SIG-M5 treated with dmso at 0.1 percent for 504 hours (cell line): ENCODE data around the gene AVPR2.

Source experiments
- DNase-seq: peaks from one replicate; lab custom pipeline; 2025; ENCODE audit not compliant: unreplicated experiment; lab: John Stamatoyannopoulos, UW

AVPR2 gene

DNA sequence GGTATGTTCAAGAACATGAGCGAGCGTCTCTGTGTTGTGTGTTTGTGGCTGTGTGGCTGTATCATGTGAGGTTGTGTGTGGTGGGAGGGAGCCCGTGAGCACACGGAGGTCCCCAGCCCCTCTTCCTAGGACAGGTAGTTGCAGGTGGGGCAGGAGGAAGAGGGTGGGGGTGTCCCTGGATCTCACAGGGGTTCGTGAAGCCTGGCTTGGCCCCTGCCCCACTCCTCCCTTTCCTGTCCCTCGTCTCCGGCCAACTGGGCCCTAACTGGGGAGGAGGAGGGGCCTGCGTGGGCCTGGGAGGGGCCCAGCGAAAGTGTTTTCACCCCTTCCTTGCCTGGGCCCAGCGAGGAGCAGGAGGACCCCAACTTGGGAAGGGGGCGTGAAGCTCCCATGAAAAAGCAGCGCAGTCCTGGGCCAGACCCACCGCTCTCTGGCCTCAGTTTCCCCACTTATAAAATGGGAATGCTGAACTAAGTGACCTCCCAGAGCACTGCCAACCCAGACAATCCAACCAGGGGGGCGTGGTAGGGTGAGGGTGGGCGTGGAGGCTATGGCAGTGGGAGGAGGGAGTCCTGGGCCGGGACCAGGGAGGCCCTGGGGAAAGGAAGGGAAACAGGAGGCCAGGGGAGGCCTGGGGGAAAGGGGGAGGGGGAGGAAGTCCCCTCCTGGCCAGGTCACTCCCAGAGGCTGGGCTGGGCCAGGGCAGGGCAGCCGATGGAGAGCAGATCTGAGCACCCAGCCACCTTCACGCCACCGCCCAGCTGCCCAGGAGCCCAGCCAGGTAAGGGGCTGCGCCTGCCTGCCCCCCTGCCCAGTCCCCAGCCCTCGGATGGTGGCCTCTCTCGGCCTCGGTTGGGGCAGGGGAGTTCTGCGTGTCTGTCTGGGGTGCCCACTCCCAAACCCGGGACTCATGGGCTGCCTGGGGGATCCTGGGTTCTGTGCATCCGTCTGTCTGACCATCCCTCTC lies at the start of gene AVPR2:
Gene AVPR2 (plus strand): TSS at position 683 of the 967 bp plus-strand sequence. CDS start 473 bp downstream, outside the sequence.
- no peak for DNase-seq

DNA sequence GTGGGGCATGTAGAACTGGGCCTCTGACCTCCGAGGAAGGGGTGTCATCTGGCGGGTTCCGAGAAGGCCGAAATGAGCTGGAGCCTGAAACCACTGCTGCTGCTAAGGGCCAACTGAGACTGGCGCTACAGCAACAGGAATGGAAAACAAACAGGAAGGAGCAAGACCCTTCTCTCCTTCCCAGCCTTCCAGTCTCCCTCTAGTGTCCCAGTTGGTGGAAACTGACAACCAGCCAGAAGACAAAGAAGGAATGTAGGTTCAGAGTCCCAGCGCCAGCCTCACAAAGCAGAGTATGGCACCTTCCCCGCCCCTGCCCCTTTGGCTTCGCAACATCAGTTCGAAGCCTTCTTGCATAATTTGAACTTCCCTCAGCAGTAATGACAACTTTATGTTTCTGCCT lies 49.8 kb upstream of the AVPR2 start:
- no peak for DNase-seq

DNA sequence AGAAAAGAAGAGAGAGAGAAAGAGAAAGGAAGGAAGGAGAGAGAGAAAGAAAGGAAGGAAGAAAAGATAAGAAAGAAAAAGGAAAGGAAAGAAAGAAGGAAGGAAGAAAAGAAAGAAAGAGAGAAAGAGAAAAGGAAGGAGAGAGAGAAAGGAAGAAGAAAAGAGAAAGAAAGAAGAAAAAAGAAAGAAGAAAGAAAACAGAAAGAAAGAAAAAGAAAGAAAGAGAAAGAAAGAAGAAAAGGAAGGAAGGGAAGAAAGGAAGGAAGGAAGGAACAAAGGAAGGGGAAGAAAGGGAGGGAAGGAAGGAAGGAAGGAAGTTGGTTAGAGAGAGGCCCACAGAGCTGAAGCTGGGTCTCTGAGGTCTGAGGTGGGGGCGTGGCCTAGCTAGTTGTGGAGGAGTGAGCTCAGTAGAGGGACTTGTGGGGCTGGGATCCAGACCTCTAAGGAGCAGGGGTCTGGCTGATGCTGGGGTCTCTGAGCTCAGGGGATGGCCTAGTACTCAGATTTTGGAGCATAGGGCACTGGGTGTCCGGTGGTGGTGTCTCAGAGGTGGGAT lies 47.0 kb upstream of the AVPR2 start:
- DNase-seq = no peak

DNA sequence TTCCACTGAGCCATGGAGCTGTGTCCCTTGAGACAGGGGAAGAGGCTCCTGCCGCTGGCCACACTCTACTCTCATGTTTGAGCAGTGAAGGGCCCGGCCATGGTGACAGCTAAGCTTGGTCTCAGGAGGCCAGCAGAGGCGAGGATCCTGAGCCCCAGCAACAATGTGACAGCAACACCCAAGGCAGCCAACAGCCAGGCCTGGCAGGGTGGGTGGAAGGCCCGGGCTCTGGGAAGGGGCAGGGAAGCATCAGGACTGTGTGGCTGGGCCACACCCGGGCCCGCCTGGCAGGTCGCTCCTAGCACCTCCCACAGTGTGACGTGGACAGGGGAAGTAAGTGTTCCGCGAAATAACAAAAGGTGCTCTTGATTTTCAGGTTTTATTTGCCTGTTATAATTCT lies 43.3 kb upstream of the AVPR2 start:
- DNase-seq = no peak

DNA sequence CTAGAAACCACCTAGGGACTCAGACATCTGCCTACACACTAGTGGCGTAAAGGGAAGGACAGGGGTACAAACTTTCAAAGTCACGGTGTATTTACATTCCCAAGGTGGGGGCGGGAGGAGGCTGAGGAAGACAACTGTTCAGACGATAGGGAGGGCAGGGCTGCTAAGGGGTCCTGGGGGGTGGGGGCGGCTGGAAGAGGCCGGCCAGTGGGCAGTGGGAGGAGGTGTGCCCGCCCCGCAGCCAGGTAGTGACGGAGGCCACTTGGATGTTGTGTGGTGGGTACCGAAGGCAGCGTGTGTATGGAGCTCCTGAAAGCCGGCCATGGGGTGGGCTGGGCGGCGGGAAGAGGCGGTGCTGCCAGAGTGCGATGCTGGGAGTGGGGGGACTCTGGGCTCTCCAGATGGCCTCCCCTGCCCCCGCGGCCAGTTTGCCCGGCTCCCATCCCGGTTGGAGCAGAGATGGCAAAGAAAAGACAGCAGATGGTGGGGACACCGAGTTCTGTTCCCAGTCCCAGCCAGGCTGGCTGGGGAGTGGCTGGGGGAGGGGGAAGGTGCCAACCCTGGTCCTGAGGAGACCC lies 42.7 kb upstream of the AVPR2 start:
- no peak for DNase-seq

DNA sequence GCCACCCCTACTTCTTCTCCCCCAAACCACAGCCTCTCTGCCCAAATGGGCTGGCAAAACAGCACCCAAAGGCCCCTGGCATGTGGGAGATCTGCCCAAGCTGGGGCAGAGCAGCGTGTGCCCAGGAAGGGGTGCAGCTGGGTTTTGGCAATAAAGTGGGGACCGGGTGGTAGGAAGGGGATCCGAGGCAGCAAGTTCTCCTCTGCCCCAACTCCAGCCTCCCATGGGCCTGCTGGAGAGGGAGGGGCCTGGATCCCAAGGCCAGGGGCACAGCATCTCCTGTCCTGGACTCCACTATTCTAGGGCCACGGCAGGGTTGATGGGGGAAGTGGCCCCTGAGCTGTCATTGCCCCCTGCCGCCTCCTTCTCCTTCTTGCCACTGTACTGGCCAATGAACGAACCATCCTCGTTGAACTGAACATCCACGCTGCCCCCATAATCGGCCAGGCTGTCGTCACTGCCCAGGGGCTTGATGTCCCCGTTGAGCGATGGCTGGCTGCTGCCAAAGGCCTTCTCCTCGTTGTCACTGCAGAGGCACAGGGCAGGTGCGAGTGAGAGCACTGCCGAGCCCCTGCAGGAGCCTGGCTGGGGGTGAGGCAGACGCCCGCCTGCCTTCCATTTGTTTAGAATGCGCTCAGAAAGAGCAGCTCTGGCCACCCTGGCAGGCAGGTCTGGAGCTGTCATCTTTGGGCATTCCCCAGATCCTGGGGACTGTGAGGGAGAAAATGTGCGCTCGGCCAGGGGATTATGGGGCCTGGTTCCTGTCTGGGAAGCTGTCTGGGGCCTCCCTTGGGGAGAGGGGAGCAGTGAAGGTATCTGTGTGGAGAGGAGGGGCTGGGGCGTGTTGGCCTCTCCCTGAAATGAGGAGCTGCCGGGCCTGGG lies 41.9 kb upstream of the AVPR2 start:
- no peak for DNase-seq

DNA sequence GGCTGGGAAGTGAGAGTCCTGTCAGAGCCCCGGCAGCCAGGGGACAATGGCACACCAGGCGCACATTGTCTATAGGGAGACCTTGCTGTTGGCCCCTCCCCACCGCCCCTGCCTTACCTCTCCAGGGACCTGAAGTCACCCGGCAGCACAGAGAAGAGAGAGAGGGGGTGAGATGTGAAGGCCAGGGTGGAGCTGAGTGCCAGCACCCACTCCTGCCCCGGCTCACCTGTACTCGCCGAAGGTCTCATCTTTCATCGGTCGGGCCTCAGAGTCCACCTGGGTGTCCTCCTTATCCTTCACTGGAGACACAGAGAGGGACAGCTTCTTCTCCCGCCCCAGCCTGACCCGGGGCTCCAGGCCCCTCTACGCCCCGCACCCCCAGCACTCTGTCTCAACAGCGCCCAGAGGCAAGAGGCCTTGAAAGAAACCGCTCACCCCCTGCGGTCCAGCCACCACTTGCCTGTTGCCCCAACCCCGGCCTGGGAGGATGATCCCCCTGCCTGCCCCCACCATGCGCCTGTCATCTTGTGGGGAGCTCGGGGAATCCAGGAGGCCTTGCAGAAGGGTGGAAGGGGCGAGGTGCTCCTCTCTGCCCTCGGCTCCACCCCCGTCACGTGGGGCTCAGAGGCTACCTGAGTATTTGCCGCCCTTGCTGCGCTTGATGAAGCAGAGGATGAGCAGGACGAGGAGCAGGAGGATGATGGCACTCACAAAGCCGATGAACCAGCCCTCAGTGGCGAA lies 41.1 kb upstream of the AVPR2 start:
- DNase-seq = no peak

DNA sequence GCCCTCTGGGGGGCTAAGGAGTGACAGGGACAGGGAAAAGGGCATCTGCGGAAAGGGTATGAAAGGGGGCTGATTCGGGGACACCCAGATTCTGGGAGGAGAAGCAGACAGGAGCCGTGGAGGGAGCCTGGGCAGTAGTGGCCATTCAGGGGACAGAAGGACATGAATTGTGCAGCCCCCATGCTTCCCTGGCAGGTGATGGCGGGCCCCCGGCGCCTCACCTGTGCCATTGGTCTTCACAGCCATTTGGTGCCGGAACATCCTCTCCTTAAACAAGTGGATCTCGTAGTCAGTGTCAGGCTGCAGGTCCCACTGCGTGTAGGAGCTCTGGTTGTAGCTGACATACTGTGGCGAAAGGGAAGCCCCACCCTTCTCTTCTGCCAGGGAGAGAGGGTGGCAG lies 40.4 kb upstream of the AVPR2 start:
- no peak for DNase-seq

DNA sequence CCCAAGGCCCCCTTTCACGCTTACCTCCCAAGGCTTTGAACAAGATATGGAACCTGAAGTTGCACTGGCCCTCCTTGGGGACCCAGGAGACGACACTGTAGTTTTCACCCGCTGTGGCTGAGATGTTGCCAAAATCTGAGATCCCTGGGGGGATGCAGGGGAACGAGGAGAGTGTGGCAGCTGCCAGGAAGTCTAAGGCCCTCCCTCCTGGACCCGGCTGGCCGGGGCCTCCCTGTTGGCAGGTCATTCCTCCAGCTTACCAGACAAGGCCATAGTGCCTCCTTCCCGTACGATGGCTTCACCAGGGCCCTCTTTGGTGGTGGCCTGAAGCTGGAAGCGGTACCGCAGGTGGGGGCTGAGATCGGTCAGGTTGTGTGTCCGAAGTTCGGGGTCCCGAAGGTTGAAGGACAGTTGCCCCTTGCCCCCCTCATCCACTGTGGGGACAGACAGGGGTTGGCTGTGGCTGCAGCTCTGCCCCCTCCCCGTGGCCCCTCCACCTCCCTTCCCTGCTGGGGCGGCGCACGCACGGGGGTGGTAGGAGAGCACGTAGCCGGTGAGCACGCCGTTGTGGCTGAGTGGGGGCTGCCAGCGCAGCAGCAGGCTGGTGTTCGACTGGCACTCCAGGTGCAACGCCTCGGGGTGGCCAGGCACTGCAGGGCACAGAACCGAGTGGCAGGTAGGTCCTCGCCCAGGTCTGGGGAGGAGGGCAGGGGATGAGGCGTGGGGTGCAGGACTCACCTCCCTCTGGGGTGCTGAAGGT lies 39.7 kb upstream of the AVPR2 start:
- DNase-seq = no peak

DNA sequence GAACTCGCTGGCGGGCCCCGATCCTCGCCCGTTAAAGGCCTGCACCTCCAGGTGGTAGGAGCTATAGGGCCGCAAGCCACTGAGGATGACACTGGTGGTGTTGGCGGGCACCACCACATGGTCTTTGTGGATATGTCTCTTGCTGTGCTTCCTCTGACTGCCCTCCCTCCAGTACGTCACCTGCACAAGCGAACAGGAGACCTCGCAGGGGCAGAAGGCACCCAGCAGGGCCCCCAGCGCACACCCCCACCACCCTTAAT lies 39.2 kb upstream of the AVPR2 start:
- no peak for DNase-seq

DNA sequence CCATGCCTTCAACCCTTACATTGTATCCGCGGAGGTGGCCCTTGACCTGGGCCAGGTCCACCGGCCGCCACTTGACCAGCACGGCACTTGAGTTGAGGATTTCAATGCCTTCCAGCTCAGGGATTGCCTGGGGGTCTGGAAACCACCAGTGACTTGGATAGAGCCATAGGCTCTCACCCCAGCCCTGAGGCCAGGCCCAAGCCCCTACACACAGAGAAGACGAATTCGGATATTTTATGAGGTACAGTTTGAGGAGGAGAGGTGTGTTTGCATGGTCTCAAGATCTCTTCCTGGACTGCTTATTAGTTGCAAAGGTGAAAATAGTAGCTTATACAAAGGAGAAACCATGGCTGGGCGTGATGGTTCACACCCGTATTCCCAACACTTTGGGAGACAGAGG lies 38.8 kb upstream of the AVPR2 start:
- no peak for DNase-seq

DNA sequence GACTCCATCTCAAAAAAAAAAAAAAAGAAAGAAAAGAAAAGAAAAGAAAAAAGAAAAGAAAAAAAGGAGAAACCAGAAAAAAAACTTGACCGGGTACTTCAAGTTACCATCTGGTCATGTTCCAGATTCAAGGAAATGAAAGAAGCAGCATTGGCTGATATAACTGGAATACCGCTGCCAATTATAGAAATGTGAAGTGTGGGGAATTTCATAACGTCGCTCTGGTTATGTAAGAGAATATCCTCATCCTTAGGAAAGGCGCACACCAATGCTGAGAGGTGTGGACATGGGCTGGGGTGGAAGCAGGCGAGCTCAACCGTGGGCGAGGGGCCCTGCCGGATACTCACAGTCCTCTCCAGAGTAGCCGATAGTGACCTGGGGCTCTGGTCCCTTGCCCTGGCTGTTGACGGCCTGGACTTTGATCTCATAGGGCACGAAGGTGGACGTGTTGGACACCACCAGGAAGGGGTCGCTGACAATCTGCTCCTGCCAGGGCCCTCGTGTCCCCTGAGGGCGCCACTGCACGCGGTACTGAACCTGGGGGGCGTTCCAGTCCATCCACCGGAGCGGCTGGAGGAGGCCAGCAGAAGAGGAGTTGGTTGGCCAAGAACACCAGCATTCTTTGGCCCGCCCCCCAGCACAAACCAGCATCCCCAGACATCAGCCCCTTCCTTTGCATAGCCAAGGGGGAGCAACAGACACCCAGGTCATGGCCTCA lies 38.0 kb upstream of the AVPR2 start:
- DNase-seq = no peak

DNA sequence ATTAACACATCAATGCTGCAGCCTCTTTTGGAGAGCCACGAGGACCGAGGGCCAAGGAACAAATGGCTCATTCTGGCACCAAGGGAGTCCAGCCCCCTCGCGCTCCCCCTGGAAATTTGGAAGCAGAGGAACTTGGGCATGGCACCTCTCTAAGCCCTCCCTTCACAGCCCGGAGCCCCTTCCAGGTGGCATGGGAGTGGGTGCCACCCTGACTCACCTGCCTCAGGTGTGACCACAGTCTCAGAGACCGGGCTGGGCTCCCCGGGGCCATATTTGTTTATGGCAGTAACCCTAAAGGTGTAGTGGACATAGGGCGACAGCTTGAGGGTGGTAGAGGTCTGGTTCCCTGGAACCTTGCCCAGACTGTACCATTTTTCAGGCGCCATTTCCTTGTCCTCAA lies 37.3 kb upstream of the AVPR2 start:
- DNase-seq = no peak

DNA sequence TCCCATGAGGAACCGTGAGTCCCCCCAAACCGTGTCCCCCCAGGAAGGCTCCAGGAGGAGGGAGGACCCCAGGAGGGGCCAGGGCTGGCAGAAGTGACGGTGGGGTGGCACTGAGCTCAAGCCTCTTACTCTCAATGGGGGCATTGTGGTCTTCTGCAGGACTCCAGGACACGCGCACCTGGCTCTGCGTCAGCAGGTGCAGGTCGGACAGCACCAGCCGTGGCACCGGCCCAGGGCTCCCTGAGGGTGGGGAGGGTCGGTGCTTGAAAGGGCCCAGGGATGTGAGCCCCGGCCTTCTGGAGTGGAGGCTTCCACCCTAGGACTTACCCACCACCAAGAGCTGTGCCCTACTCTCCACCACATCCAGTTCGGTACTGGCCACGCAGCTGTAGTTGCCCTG lies 36.8 kb upstream of the AVPR2 start:
- no peak for DNase-seq

DNA sequence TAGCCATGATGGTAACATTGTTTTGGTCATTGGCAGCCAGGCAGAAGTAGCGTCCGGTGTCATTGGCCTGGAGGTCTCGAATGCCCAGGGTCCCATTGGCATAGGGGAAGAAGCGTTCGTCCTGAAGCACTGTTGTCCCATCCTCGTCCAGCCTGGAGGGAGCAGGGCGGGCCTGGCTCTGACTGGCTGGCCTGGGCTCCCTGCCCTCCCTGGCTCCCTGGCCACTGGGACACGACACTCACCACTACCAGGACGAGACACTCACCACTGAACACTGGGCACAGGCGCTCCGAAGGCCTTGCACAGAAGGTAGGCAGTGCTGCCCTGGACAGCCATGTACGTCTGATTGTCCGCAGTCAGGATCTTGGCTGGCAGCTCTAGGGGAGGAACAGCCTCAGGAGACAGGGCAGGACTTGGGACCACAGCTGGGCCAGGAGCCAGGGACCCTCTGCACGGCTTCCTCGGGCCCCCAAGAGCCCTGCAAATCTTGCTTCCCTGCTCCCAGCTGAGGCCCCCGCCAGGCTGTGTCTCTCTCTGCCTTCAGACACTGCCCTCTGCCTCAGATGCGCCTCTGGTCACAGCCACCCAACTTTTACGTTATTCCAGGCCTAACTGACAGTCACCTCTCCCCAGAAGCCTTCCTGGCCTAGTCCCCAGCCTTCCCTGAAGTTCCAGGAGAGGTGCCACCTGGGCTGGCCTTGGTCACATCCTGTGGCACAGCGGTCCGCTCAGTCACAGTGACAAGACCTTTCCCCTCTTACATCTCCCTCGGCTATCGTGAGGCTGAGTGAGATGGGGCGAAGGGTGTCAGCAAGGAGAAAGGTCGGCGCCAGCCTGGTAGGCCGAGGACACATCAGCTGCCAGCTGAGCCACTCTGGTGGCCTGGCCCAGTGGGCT lies 35.6 kb upstream of the AVPR2 start:
- DNase-seq = no peak

DNA sequence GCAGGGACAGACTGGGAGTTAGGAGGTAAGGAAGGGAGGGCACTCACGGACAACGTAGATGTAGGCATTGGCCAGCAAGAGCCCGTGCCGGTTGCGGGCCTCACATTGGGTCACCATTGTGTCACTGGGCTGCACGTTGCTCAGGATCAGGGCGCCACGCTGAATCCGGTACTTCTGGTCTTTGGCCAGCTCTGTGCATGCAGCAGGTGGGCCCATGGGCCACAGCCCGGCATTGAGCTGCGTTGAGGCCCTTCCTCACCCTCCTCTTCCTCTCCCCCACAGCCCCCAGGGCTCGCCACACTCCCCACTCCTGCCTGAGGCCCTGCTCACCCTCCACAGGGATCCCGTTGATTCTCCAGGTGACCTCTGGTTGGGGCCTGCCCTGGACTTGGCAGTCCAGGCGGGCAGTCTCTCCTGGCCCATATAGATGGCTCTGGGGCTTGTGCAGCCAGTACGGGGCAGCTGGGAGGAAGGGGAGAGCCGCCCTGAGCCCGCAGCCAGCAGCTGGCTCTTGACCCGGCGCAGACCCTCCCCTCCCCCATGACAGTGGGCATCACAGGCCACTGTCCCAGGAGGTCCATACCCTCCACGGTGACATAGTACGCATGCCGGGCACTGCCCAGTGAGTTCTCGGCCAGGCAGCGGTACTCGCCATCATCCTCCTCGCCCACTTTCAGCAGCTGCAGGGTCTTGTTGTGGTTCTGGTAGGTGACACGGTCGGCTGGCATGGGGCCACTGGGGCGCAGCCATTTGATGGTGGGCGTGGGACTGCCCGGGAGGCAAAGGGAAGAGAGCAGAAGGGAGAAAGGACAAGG lies 34.8 kb upstream of the AVPR2 start:
- no peak for DNase-seq

DNA sequence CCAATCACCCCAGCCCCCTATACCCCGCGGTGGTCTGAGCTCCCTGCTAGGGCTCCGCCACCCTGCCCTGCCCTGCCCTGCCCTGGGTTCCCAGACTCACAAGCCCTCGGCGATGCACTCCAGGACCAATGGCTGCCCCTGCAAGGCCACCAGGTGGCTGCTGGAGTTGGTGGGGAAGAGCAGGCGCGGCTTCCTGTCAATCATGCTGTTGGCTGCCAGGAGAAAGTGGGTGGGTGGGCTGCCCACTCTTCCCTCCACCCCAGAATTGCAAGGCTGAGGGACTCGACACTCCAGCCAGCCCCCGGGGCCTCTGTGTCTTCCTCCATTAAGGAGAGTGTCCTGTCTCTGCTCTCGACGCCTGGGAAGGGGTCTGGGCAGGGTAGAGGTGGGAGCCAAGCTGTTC lies 34.2 kb upstream of the AVPR2 start:
- no peak for DNase-seq
